Heart right ventricle (tissue), 16 donors: ENCODE measurements around the gene MADD. TPM values are rescaled to one million over a fixed set of nuclear protein-coding genes. Genes with fewer than 3 reads are reported as not detected.

Experiments
- ATAC-seq, 8 donors: fragments of 200-7000 bp; cut with Tn5 transposase; one replicate each; pipeline ENCODE4 v1.9.1; 2020; ENCODE audit warnings: mild to moderate bottlenecking in 8 of 8, moderate library complexity in 8 of 8, moderate number of reproducible peaks in 1 of 8
- DNase-seq, 2 donors: peaks; one replicate each; pipeline ENCODE4 v3.0.0-alpha.2; 2020
- H3K27ac ChIP-seq, 10 donors: fragments of 200-600 bp; sonication (generic) in 2 of 10; one replicate each; pipeline versions ENCODE4 v1.5.0 to v1.8.0; 2020 to 2022; ENCODE audit warnings: mild to moderate bottlenecking in 3 of 10
- H3K27me3 ChIP-seq, 7 donors: fragments of 200-600 bp; one replicate each; pipeline ENCODE4 v1.8.0; 2021 to 2022; ENCODE audit warnings: mild to moderate bottlenecking in 2 of 7
- H3K36me3 ChIP-seq, 9 donors: fragments of 200-600 bp; sonication (generic) in 1 of 9; one replicate each; pipeline versions ENCODE4 v1.5.0 to v1.8.0; 2020 to 2022; ENCODE audit warnings: mild to moderate bottlenecking in 2 of 9
- H3K4me1 ChIP-seq, 9 donors: fragments of 200-600 bp; sonication (generic) in 1 of 9; one replicate each; pipeline versions ENCODE4 v1.5.0 to v1.8.0; 2020 to 2022; ENCODE audit warnings: mild to moderate bottlenecking in 4 of 9
- H3K4me3 ChIP-seq, 10 donors: fragments of 200-600 bp; sonication (generic) in 2 of 10; one replicate each; pipeline versions ENCODE4 v1.5.0 to v1.8.0; 2020 to 2022; ENCODE audit warnings: mild to moderate bottlenecking in 7 of 10, moderate library complexity in 2 of 10
- H3K9me3 ChIP-seq, 11 donors: fragments of 200-600 bp in 10 of 11; sonication (generic) in 2 of 11; one replicate each; pipeline versions ENCODE4 v1.5.0 to v1.8.0; 2013 to 2022; ENCODE audit warnings: mild to moderate bottlenecking in 2 of 11, control low read depth in 1 of 11, moderate library complexity in 1 of 11
- CTCF ChIP-seq, 9 donors: fragments of 200-600 bp; sonication (generic) in 2 of 9; IDR thresholded peaks; one replicate each; pipeline versions ENCODE4 v1.5.0 to v1.8.0; 2021 to 2022; ENCODE audit warnings: antibody characterized with exemption in 9 of 9, mild to moderate bottlenecking in 5 of 9, moderate library complexity in 1 of 9
- WGBS, 2 donors: extraction: QIAGEN DNeasy Blood & Tissue Kit; methylation state at CpG; one replicate each; pipeline ENCODE4 v1.1.7; 2013; ENCODE audit warnings: inconsistent platforms in 1 of 2; 5-methylcytosine and 5-hydroxymethylcytosine counted together
- intact Hi-C, 10 donors: fragments of 100-400 bp; cut with DNase I; formaldehyde crosslinking; loops; one replicate each; pipeline versions ENCODE4 v1.11.1 to v1.14.2; 2022
- polyA plus RNA-seq, 2 donors: library from polyadenylated mRNA; stranded (reverse); fragments of 200-250 nt; gene quantifications; one replicate each; pipeline ENCODE4 v1.2.3, GENCODE V29; 2013
- total RNA-seq, 10 donors: library from RNA; stranded (reverse); fragmentation: NEBNext Ultra II Directional in 3 of 10; extraction: Animal tissue kit (Norgen Biotek cat#: 25700) in 3 of 10; gene quantifications; one replicate each; pipeline versions ENCODE4 v1.2.1 to v1.2.4, GENCODE V29; 2021 to 2023
- donor health status: Arrhythmogenic right ventricular cardiomyopathy.
- donor health status: ischemic (EF 13 %, LVEDD 7.1; RV severe dilation, severe dysfunction).
- donor health status: healthy with polysubstance abuse.
- donor health status: DM: no; HTN: yes; CAD: no.
- donor health status: DM: no; HTN: no; CAD: no.
- donor health status: ischemic (EF 25% LVEDD 6.9; RV normal size, moderate dysfunction).
- donor health status: ischemic (EF 25% LVEDD 5.7; RV mildly dilated, moderate dysfunction).
- donor health status: healthy.
- donor health status: DM: yes; HTN: yes; CAD: no.
- donor health status: Ischemic cardiomyopathy.
- donor health status: ischemic (EF 35%, LVEDD 5.7; RV mildly dilated, moderate dysfunction).
- donor health status: nonischemic (EF 11% LVEDD 7.7; RV severe dilation, severe dysfunction).
- donor health status: DM: yes; HTN: yes; CAD: no.
- donor health status: PGD.
- donor health status: ischemic (EF 29% LVEDD 5.4; RV normal size, mild dysfunction).
- donor health status: nonischemic (EF 23%, LVEDD 6.1; RV moderate dilation, normal function).

Gene MADD
- total and polyA plus RNA-seq, 12 donors, result 23.8 to 54.8 (median 35.4) TPM

GRCh38 chr11:47242596-47243192, 27.2 kb upstream of the MADD start:
- Histone ChIP-seq H3K9me3 (no peaks in the 10 kb centered on the region), H3K36me3 (peaks cover 0 to 98% (median 69%) of the 10 kb centered on the region in 9 donors), H3K4me1 (peaks cover 8 to 39% (median 30%) of the 10 kb centered on the region in 9 donors), H3K27me3 (no peaks in the 10 kb centered on the region), H3K27ac (no peak overlapping the region), H3K4me3 (no peak overlapping the region)
- no peak for TF ChIP-seq CTCF (IDR thresholded peaks at IDR 0.05)
- no peak for ATAC-seq
- 91 to 92% methylated on average over 21 of the region's 21 CpGs for WGBS, 2 donors
- intact Hi-C loops, result no loop called here
- DNase-seq, result no peak

GRCh38 chr11:47243454-47243853, 26.5 kb upstream of the MADD start:
- Histone ChIP-seq H3K4me1 (peaks cover 12 to 43% (median 28%) of the 10 kb centered on the region in 9 donors), H3K27ac (peak overlapping the region in 1 of 10 donors; percentile 83), H3K4me3 (no peak overlapping the region), H3K9me3 (no peaks in the 10 kb centered on the region), H3K36me3 (peaks cover 0 to 90% (median 64%) of the 10 kb centered on the region in 9 donors), H3K27me3 (no peaks in the 10 kb centered on the region)
- no peak for TF ChIP-seq CTCF (IDR thresholded peaks at IDR 0.05)
- intact Hi-C loops, result no loop called here
- DNase-seq, result no peak
- 89 to 90% methylated on average over 4 of the region's 4 CpGs for WGBS, 2 donors
- no peak for ATAC-seq

- DNase-seq (no peak), ATAC-seq (peak in 1 of 8 donors; percentile 26)
- peaks cover 0 to 78% (median 53%) of the 10 kb centered on the region in 9 donors for H3K36me3 ChIP-seq
- H3K4me3 ChIP-seq, result no peak overlapping the region
- intact Hi-C loops, result loop anchor here in 1 of 10 donors (5.0 kb wide), 1 partner anchor 67 kb away; the partner anchor contains the start of gene ARFGAP2
- WGBS, 2 donors, result 89 to 90% methylated on average over 23 of the region's 23 CpGs
- H3K9me3 ChIP-seq, result no peaks in the 10 kb centered on the region
- TF ChIP-seq CTCF (IDR thresholded peaks at IDR 0.05), result no peak
- H3K27ac ChIP-seq, result peak overlapping the region in 2 of 10 donors; percentile 23 to 83
- H3K27me3 ChIP-seq, result no peaks in the 10 kb centered on the region
- peaks cover 12 to 49% (median 24%) of the 10 kb centered on the region in 9 donors for H3K4me1 ChIP-seq
Measured at GRCh38 chr11:47244448-47245350, 25.2 kb upstream of the MADD start.

GRCh38 chr11:47245611-47246357, 24.1 kb upstream of the MADD start:
- Histone ChIP-seq H3K27me3 (no peaks in the 10 kb centered on the region), H3K36me3 (peaks cover 0 to 67% (median 44%) of the 10 kb centered on the region in 9 donors), H3K9me3 (no peaks in the 10 kb centered on the region), H3K4me3 (no peak overlapping the region), H3K27ac (peak overlapping the region in 1 of 10 donors; percentile 83), H3K4me1 (peaks cover 12 to 53% (median 27%) of the 10 kb centered on the region in 9 donors)
- TF ChIP-seq CTCF (IDR thresholded peaks at IDR 0.05), result no peak
- intact Hi-C loops, result loop anchor here in 1 of 10 donors (5.0 kb wide), 1 partner anchor 68 kb away; the partner anchor contains the start of gene ARFGAP2
- ATAC-seq (no peak), DNase-seq (no peak)
- WGBS, 2 donors, result 87 to 92% methylated on average over 11 of the region's 11 CpGs
